ENCODE results near the gene CYP21A2. TPM values are rescaled to one million over a fixed set of nuclear protein-coding genes. Genes with fewer than 3 reads are reported as not detected.
A peak's percentile ranks its signal among the peaks of the same experiment; 100 is the strongest.
"Not testable (repeated sequence)": the region's sequence is repeated elsewhere in the genome, so short reads cannot be mapped to it uniquely, and the experiment has no call there.

CYP21A2 gene
- polyA plus RNA-seq, 2 donors, result 0.43 to 0.47 TPM

DNA sequence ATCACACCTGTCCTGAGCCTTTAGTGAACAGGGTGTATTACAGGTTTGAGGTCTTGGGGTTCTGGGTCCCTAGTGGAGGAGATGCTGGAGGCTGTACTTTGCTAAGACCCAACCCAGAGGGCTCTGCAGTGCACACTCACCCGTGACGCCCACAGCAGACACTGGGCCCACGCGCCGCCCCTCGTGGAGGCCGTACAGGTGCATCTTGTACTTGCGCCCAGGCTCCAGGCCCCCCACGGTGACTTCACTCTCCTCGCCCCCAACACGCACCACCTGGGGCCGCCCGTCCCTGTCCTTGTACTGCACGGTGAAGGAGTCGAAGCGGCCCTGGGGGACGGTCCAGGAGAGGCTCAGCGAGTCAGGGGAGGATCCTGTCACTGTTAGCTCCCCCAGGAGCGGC is 29.3 kb downstream of the CYP21A2 start:
- H3K36me3 ChIP-seq (ENCODE audit: control insufficient read depth in 2 of 2, insufficient read depth in 2 of 2, low read length in 1 of 2); H3K27ac ChIP-seq (ENCODE audit: low read depth in 2 of 2, low read length in 1 of 2); H3K4me3 ChIP-seq (ENCODE audit: low read depth in 1 of 2, low read length in 2 of 2); H3K9me3 ChIP-seq (ENCODE audit: control insufficient read depth in 2 of 2, insufficient read depth in 1 of 2, low read depth in 1 of 2, low read length in 1 of 2); H3K4me1 ChIP-seq (ENCODE audit: control insufficient read depth in 2 of 2, insufficient read depth in 2 of 2, low read length in 1 of 2); H3K27me3 ChIP-seq (ENCODE audit: control insufficient read depth in 1 of 2, insufficient read depth in 2 of 2, low read length in 2 of 2): not testable (repeated sequence)
- WGBS, 2 donors, result 92 to 95% methylated on average over 14 to 19 of the region's 19 CpGs

DNA sequence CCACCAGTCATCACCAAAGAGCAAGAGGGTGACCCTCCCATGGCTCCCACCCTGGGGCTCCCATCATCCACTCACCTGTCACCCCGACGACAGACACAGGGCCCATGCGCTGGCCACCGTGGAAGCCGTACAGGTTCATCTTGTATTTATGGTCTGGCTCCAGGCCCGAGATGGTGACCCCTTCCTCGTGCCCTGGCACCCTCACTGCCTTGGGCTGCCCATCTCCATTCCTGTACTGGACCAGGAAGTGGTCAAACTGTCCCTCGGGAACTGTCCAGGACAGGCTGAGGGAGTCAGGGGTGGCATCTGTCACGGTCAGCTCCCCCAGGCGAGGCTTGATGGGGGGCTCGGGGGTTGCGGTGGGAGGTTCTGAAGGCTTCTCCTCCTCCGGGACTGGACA is 30.1 kb downstream of the CYP21A2 start:
- H3K36me3 ChIP-seq (ENCODE audit: control insufficient read depth in 2 of 2, insufficient read depth in 2 of 2, low read length in 1 of 2); H3K4me3 ChIP-seq (ENCODE audit: low read depth in 1 of 2, low read length in 2 of 2): not testable (repeated sequence)
- 91 to 92% methylated on average over 13 of the region's 13 CpGs for WGBS, 2 donors

DNA sequence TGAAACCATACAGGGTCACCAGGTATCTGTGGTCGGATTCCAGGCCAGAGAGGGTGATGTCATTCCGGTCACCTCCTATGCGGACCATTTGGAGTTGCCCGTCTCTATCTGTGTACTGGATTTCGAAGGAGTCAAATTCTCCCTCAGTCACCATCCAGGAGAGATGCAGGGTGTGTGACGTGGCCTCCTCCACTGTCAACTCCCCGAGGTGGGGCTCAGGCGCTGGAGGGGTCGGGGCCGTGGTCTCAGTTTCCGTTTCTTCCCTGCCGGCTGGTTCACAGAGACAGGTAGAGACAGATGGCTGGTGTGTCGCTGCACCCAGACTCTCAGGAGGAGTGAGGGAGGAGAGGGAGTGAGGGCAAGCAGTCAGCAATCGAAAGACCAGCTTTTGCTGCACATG is 30.7 kb downstream of the CYP21A2 start:
- Histone ChIP-seq H3K27ac (ENCODE audit: low read depth in 2 of 2, low read length in 1 of 2) (no peak overlapping the region), H3K27me3 (ENCODE audit: control insufficient read depth in 1 of 2, insufficient read depth in 2 of 2, low read length in 2 of 2) (no peaks in the 10 kb centered on the region), H3K4me1 (ENCODE audit: control insufficient read depth in 2 of 2, insufficient read depth in 2 of 2, low read length in 1 of 2) (no peaks in the 10 kb centered on the region), H3K36me3 (ENCODE audit: control insufficient read depth in 2 of 2, insufficient read depth in 2 of 2, low read length in 1 of 2) (no peaks in the 10 kb centered on the region), H3K9me3 (ENCODE audit: control insufficient read depth in 2 of 2, insufficient read depth in 1 of 2, low read depth in 1 of 2, low read length in 1 of 2) (no peaks in the 10 kb centered on the region), H3K4me3 (ENCODE audit: low read depth in 1 of 2, low read length in 2 of 2) (no peak overlapping the region)
- 89% methylated on average over 14 of the region's 14 CpGs for WGBS, 2 donors

More for the DNA sequence above, 30.1 kb downstream of the CYP21A2 start:
- not testable (repeated sequence) for H3K4me1 ChIP-seq (ENCODE audit: control insufficient read depth in 2 of 2, insufficient read depth in 2 of 2, low read length in 1 of 2); H3K27ac ChIP-seq (ENCODE audit: low read depth in 2 of 2, low read length in 1 of 2); H3K9me3 ChIP-seq (ENCODE audit: control insufficient read depth in 2 of 2, insufficient read depth in 1 of 2, low read depth in 1 of 2, low read length in 1 of 2); H3K27me3 ChIP-seq (ENCODE audit: control insufficient read depth in 1 of 2, insufficient read depth in 2 of 2, low read length in 2 of 2)

DNA sequence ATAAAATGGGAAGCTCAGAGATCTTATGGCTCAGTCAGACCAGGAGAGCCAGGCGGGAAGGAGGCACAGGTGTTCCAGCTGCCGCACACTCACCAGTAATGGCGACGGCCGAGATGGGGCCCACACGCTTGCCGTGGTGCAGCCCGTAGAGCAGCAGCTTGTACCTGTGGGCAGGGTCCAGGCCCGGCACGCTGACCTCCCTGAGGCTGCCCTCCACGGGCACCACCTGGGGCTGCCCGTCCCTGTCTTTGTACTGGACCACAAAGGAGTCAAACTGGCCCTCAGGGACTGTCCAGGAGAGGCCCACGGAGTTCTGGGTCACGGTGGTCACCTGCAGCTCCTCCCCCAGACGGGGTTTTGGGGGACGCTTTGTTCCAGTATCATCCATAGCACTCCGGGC is 31.2 kb downstream of the CYP21A2 start:
- H3K4me1 ChIP-seq (ENCODE audit: control insufficient read depth in 2 of 2, insufficient read depth in 2 of 2, low read length in 1 of 2), result no peaks in the 10 kb centered on the region
- H3K4me3 ChIP-seq (ENCODE audit: low read depth in 1 of 2, low read length in 2 of 2), result no peak overlapping the region
- no peaks in the 10 kb centered on the region for H3K27me3 ChIP-seq (ENCODE audit: control insufficient read depth in 1 of 2, insufficient read depth in 2 of 2, low read length in 2 of 2)
- 87 to 91% methylated on average over 17 of the region's 17 CpGs for WGBS, 2 donors
- no peaks in the 10 kb centered on the region for H3K9me3 ChIP-seq (ENCODE audit: control insufficient read depth in 2 of 2, insufficient read depth in 1 of 2, low read depth in 1 of 2, low read length in 1 of 2)
- no peak overlapping the region for H3K27ac ChIP-seq (ENCODE audit: low read depth in 2 of 2, low read length in 1 of 2)
- no peaks in the 10 kb centered on the region for H3K36me3 ChIP-seq (ENCODE audit: control insufficient read depth in 2 of 2, insufficient read depth in 2 of 2, low read length in 1 of 2)

GRCh38 chr6:32069878-32070515 is 31.8 kb downstream of the CYP21A2 start:
- 78 to 79% methylated on average over 24 of the region's 24 CpGs for WGBS, 2 donors
- Histone ChIP-seq H3K4me1 (ENCODE audit: control insufficient read depth in 2 of 2, insufficient read depth in 2 of 2, low read length in 1 of 2) (no peaks in the 10 kb centered on the region), H3K36me3 (ENCODE audit: control insufficient read depth in 2 of 2, insufficient read depth in 2 of 2, low read length in 1 of 2) (no peaks in the 10 kb centered on the region), H3K4me3 (ENCODE audit: low read depth in 1 of 2, low read length in 2 of 2) (no peak overlapping the region), H3K27me3 (ENCODE audit: control insufficient read depth in 1 of 2, insufficient read depth in 2 of 2, low read length in 2 of 2) (no peaks in the 10 kb centered on the region), H3K9me3 (ENCODE audit: control insufficient read depth in 2 of 2, insufficient read depth in 1 of 2, low read depth in 1 of 2, low read length in 1 of 2) (no peaks in the 10 kb centered on the region), H3K27ac (ENCODE audit: low read depth in 2 of 2, low read length in 1 of 2) (no peak overlapping the region)

- no peaks in the 10 kb centered on the region for H3K27me3 ChIP-seq (ENCODE audit: control insufficient read depth in 1 of 2, insufficient read depth in 2 of 2, low read length in 2 of 2)
- peak overlapping the region; percentile 26 to 34 for H3K27ac ChIP-seq (ENCODE audit: low read depth in 2 of 2, low read length in 1 of 2)
- H3K36me3 ChIP-seq (ENCODE audit: control insufficient read depth in 2 of 2, insufficient read depth in 2 of 2, low read length in 1 of 2), result no peaks in the 10 kb centered on the region
- no peaks in the 10 kb centered on the region for H3K4me1 ChIP-seq (ENCODE audit: control insufficient read depth in 2 of 2, insufficient read depth in 2 of 2, low read length in 1 of 2)
- WGBS, 2 donors, result 70 to 73% methylated on average over 16 of the region's 16 CpGs
- H3K9me3 ChIP-seq (ENCODE audit: control insufficient read depth in 2 of 2, insufficient read depth in 1 of 2, low read depth in 1 of 2, low read length in 1 of 2), result no peaks in the 10 kb centered on the region
- H3K4me3 ChIP-seq (ENCODE audit: low read depth in 1 of 2, low read length in 2 of 2), result no peak overlapping the region
Observed at GRCh38 chr6:32070814-32071543, 32.8 kb downstream of the CYP21A2 start.

GRCh38 chr6:32073101-32073500 is 34.9 kb downstream of the CYP21A2 start:
- WGBS, 2 donors, result 66 to 74% methylated on average over 3 of the region's 3 CpGs
- Histone ChIP-seq H3K4me3 (ENCODE audit: low read depth in 1 of 2, low read length in 2 of 2) (no peak overlapping the region), H3K9me3 (ENCODE audit: control insufficient read depth in 2 of 2, insufficient read depth in 1 of 2, low read depth in 1 of 2, low read length in 1 of 2) (no peaks in the 10 kb centered on the region), H3K4me1 (ENCODE audit: control insufficient read depth in 2 of 2, insufficient read depth in 2 of 2, low read length in 1 of 2) (peaks cover 0 to 2% of the 10 kb centered on the region in 2 donors), H3K36me3 (ENCODE audit: control insufficient read depth in 2 of 2, insufficient read depth in 2 of 2, low read length in 1 of 2) (no peaks in the 10 kb centered on the region), H3K27ac (ENCODE audit: low read depth in 2 of 2, low read length in 1 of 2) (no peak overlapping the region), H3K27me3 (ENCODE audit: control insufficient read depth in 1 of 2, insufficient read depth in 2 of 2, low read length in 2 of 2) (no peaks in the 10 kb centered on the region)

DNA sequence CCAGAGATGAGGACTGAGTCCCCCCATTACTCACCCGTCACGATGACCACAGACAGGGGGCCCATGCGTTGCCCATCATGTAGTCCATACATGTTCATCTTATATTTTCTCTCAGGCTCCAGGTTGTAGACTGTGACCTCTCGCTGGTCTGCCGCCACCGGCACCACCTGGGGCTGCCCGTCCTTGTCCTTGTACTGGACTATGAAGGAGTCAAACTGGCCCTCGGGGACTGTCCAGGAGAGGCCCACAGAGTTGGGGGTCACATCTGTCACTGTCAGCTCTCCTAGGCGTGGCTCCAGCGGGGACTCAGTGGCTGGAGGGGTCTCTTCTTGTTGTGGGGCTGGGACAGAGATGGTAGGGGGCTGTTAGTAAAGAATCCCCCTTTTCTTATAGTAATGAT is 35.4 kb downstream of the CYP21A2 start:
- Histone ChIP-seq H3K4me3 (ENCODE audit: low read depth in 1 of 2, low read length in 2 of 2) (no peak overlapping the region), H3K27me3 (ENCODE audit: control insufficient read depth in 1 of 2, insufficient read depth in 2 of 2, low read length in 2 of 2) (no peaks in the 10 kb centered on the region), H3K9me3 (ENCODE audit: control insufficient read depth in 2 of 2, insufficient read depth in 1 of 2, low read depth in 1 of 2, low read length in 1 of 2) (no peaks in the 10 kb centered on the region), H3K4me1 (ENCODE audit: control insufficient read depth in 2 of 2, insufficient read depth in 2 of 2, low read length in 1 of 2) (peaks cover 0 to 2% of the 10 kb centered on the region in 2 donors), H3K27ac (ENCODE audit: low read depth in 2 of 2, low read length in 1 of 2) (no peak overlapping the region), H3K36me3 (ENCODE audit: control insufficient read depth in 2 of 2, insufficient read depth in 2 of 2, low read length in 1 of 2) (no peaks in the 10 kb centered on the region)
- WGBS, 2 donors, result 89 to 94% methylated on average over 10 of the region's 10 CpGs

DNA sequence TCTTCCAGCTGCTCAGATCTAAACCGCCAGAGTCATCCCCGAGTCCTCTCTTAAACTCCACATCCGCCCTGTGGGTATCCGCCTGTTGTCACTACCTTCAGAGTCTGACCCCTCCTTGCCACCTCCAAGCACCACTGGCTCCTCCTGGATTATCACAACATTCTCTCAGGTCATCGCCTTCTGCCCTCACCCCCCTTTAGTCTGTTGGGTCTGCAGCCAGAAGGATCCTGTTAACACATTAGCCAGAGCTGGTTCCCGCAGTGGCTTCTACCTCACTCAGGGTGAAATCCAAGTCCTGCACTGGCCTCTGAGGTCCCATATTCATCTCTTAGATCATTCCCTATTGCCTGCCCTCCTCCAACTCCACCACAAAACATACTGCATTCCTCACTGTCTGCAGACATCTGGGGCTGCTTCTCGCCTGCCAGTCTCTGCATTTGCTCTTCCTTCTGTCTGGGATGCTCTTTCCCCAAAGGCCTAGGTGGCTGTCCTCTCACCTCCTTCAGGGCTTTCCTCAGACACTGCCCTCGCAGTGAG is 36.8 kb downstream of the CYP21A2 start:
- Histone ChIP-seq H3K4me1 (ENCODE audit: control insufficient read depth in 2 of 2, insufficient read depth in 2 of 2, low read length in 1 of 2) (peaks cover 0 to 2% of the 10 kb centered on the region in 2 donors), H3K9me3 (ENCODE audit: control insufficient read depth in 2 of 2, insufficient read depth in 1 of 2, low read depth in 1 of 2, low read length in 1 of 2) (no peaks in the 10 kb centered on the region), H3K4me3 (ENCODE audit: low read depth in 1 of 2, low read length in 2 of 2) (no peak overlapping the region), H3K27ac (ENCODE audit: low read depth in 2 of 2, low read length in 1 of 2) (peak overlapping the region; percentile 6 to 90), H3K36me3 (ENCODE audit: control insufficient read depth in 2 of 2, insufficient read depth in 2 of 2, low read length in 1 of 2) (no peaks in the 10 kb centered on the region), H3K27me3 (ENCODE audit: control insufficient read depth in 1 of 2, insufficient read depth in 2 of 2, low read length in 2 of 2) (no peaks in the 10 kb centered on the region)
- WGBS, 2 donors, result 82 to 90% methylated on average over 8 of the region's 8 CpGs

DNA sequence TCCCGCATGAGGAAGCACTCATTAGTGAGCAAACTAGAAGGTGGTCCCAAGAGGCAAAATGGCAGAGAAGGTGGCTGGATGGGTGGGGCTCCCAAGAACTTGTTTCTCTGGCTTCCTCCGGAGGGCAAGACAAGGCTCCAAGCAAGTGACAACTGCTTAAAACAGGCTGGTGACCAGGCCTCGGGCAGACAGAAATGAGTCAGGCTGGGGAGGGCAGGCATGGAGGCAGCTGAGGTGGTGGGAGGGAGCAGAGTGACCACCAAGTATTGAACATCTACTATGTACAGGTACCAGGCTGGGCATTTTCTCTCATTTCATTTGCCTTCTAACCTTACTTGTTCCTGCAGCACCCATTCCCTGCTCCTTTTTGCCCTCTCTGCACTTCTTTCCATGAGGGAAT is 37.6 kb downstream of the CYP21A2 start:
- Histone ChIP-seq H3K36me3 (ENCODE audit: control insufficient read depth in 2 of 2, insufficient read depth in 2 of 2, low read length in 1 of 2) (no peaks in the 10 kb centered on the region), H3K27me3 (ENCODE audit: control insufficient read depth in 1 of 2, insufficient read depth in 2 of 2, low read length in 2 of 2) (no peaks in the 10 kb centered on the region), H3K27ac (ENCODE audit: low read depth in 2 of 2, low read length in 1 of 2) (peak overlapping the region; percentile 42 to 90), H3K4me3 (ENCODE audit: low read depth in 1 of 2, low read length in 2 of 2) (no peak overlapping the region), H3K4me1 (ENCODE audit: control insufficient read depth in 2 of 2, insufficient read depth in 2 of 2, low read length in 1 of 2) (peaks cover 0 to 2% of the 10 kb centered on the region in 2 donors), H3K9me3 (ENCODE audit: control insufficient read depth in 2 of 2, insufficient read depth in 1 of 2, low read depth in 1 of 2, low read length in 1 of 2) (no peaks in the 10 kb centered on the region)
- 60 to 65% methylated on average over 3 of the region's 3 CpGs for WGBS, 2 donors

Data from esophagus (tissue), 2 donors.